Liver (tissue), 9 donors: Measurements from ENCODE around the gene ADNP2. TPM values are rescaled to one million over a fixed set of nuclear protein-coding genes. Genes with fewer than 3 reads are reported as not detected.

Experiments
- DNase-seq: peaks from one replicate; pipeline ENCODE4 v3.0.0-alpha.2; 2017; ENCODE audit warnings: low spot score
- H3K27ac ChIP-seq, 2 donors: one replicate each; pipeline ENCODE4 v1.7.0; 2013; ENCODE audit warnings: inconsistent platforms in 2 of 2, low read length in 2 of 2, control low read depth in 1 of 2, low read depth in 1 of 2, mild to moderate bottlenecking in 1 of 2
- H3K27me3 ChIP-seq, 4 donors: one replicate each; pipeline versions ENCODE4 v1.6.1 to v1.7.0; 2013; ENCODE audit warnings: low read length in 3 of 4, inconsistent platforms in 1 of 4, mild to moderate bottlenecking in 1 of 4, moderate library complexity in 1 of 4; ENCODE audit not compliant: control insufficient read depth in 4 of 4, insufficient read depth in 4 of 4
- H3K36me3 ChIP-seq, 4 donors: one replicate each; pipeline versions ENCODE4 v1.6.1 to v1.7.0; 2013; ENCODE audit warnings: low read length in 3 of 4, mild to moderate bottlenecking in 3 of 4, low read depth in 1 of 4, moderate library complexity in 1 of 4; ENCODE audit not compliant: control insufficient read depth in 4 of 4, insufficient read depth in 3 of 4
- H3K4me1 ChIP-seq, 4 donors: one replicate each; pipeline versions ENCODE4 v1.6.1 to v1.7.0; 2013; ENCODE audit warnings: low read length in 3 of 4, mild to moderate bottlenecking in 3 of 4, moderate library complexity in 1 of 4; ENCODE audit not compliant: control insufficient read depth in 4 of 4, insufficient read depth in 4 of 4
- H3K4me3 ChIP-seq, 3 donors: one replicate each; pipeline versions ENCODE4 v1.6.1 to v1.7.0; 2013; ENCODE audit warnings: low read length in 3 of 3, control low read depth in 1 of 3, low read depth in 1 of 3, mild to moderate bottlenecking in 1 of 3
- H3K9ac ChIP-seq, 2 donors: one replicate each; pipeline ENCODE4 v1.7.0; 2013; ENCODE audit warnings: low read length in 2 of 2, mild to moderate bottlenecking in 2 of 2, moderate library complexity in 2 of 2, control low read depth in 1 of 2, low read depth in 1 of 2
- H3K9me3 ChIP-seq, 4 donors: one replicate each; pipeline versions ENCODE4 v1.6.1 to v1.7.0; 2013; ENCODE audit warnings: low read length in 3 of 4; ENCODE audit not compliant: control insufficient read depth in 4 of 4
- ATF3 ChIP-seq: IDR thresholded peaks from 2 replicates; pipeline ENCODE4 v1.6.1; 2016; ENCODE audit warnings: antibody characterized with exemption
- CTCF ChIP-seq: fragments of 150-350 bp; IDR thresholded peaks from 2 replicates; pipeline ENCODE4 v1.5.1; 2017; ENCODE audit warnings: improper control_type of control experiment, low read depth, low read length; ENCODE audit not compliant: missing input control
- FOXA1 ChIP-seq: IDR thresholded peaks from 2 replicates; pipeline ENCODE4 v1.6.1; 2016; ENCODE audit warnings: antibody characterized with exemption
- GABPA ChIP-seq, 2 donors: IDR thresholded peaks in 1 of 2; conservative IDR thresholded peaks in 1 of 2; 2 replicates each; pipeline ENCODE4 v1.6.1; 2016; ENCODE audit warnings: antibody characterized with exemption in 2 of 2, mild to moderate bottlenecking in 1 of 2, moderate library complexity in 1 of 2
- HNF4G ChIP-seq: IDR thresholded peaks from 2 replicates; pipeline ENCODE4 v1.6.1; 2016; ENCODE audit warnings: antibody characterized with exemption
- JUND ChIP-seq, 2 donors: IDR thresholded peaks; 2 replicates each; pipeline ENCODE4 v1.6.1; 2016; ENCODE audit warnings: antibody characterized with exemption in 2 of 2
- MAX ChIP-seq: IDR thresholded peaks from 2 replicates; pipeline ENCODE4 v1.6.1; 2016; ENCODE audit warnings: antibody characterized with exemption
- RAD21 ChIP-seq, 2 donors: IDR thresholded peaks; 2 replicates each; pipeline ENCODE4 v1.6.1; 2016; ENCODE audit warnings: antibody characterized with exemption in 2 of 2, mild to moderate bottlenecking in 2 of 2
- RXRA ChIP-seq, 2 donors: IDR thresholded peaks; 2 replicates each; pipeline ENCODE4 v1.6.1; 2017 to 2018; ENCODE audit warnings: antibody characterized with exemption in 2 of 2, mild to moderate bottlenecking in 1 of 2
- SP1 ChIP-seq: IDR thresholded peaks from 2 replicates; pipeline ENCODE4 v1.6.1; 2018; ENCODE audit warnings: antibody characterized with exemption, mild to moderate bottlenecking
- TAF1 ChIP-seq: conservative IDR thresholded peaks from 2 replicates; pipeline ENCODE4 v1.6.1; 2016; ENCODE audit warnings: antibody characterized with exemption, mild to moderate bottlenecking
- WGBS: extraction: QIAGEN DNeasy Blood & Tissue Kit; methylation state at CpG from one replicate; pipeline ENCODE4 v1.1.7; 2013; 5-methylcytosine and 5-hydroxymethylcytosine counted together
- polyA plus RNA-seq, 2 donors: library from polyadenylated mRNA; stranded (reverse) in 1 of 2; unstranded in 1 of 2; fragments of 200-250 nt in 1 of 2; fragments of >200 nt in 1 of 2; fragmentation: Nextera tagmentation in 1 of 2; extraction: Ambion mirVana in 1 of 2; gene quantifications; one replicate each; pipeline versions ENCODE4 v1.2.1 to v1.2.3, GENCODE V29; 2013 to 2015
- total RNA-seq, 2 donors: library from RNA; depleted of rRNA; stranded (reverse); fragments of >200 nt; gene quantifications; one replicate each; pipeline ENCODE4 v1.2.3, GENCODE V29; 2014
- TF ChIP-seq, protein P1 (sequence below): IDR thresholded peaks from 2 replicates; pipeline ENCODE4 v1.6.1; 2016; ENCODE audit warnings: antibody characterized with exemption
- donor health status: healthy.
- donor health status: healthy.
- donor health status: healthy.
- donor health status: healthy.
- donor health status: healthy.

ADNP2 gene
- total and polyA plus RNA-seq, 4 donors = 2.7 to 9.9 (median 6.4) TPM

DNA sequence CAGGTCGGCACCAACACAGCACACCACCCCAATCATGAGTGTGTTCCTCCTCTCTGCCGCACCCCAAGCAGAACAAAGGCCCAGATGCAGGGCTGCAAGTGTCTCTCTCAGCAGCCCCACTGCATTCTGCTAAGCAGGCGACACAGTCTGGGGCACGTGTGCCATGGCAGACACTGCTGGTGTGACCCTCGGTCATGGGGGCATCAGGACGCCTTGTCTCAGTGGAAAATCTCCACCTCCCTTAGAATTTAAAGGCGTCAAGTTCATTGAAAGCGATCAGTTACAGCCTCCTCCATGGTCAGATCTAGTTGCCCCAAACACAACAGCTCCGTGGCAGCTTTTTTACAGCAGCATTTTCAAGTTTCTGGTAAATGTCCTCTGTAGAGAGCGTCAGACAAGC lies 57.2 kb downstream of the ADNP2 start:
- H3K4me1 ChIP-seq = peaks cover 0 to 2% (median 0%) of the 10 kb centered on the region in 4 donors
- WGBS = 96% methylated on average over 10 of the region's 10 CpGs

DNA sequence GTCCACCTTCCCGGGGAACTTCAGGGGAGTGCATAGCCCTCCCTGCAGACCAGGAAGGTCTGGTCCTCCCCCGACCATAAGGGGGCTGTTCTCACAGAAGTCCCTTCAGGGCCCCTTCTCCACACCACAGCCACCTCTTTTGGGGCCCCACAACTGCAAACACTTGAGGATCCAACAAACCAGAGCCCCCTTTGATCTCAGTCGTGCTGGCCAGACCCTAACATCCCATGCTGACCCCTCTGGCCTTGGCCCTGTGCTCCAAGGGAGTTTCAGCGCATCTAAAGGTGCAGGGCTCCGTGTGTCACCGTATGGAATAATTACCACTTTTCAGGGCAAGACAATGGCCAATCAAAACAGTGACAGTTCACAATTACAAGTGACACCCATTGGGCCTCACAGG lies 57.7 kb downstream of the ADNP2 start:
- Histone ChIP-seq H3K36me3 (no peaks in the 10 kb centered on the region), H3K9me3 (peaks cover 0 to 3% (median 0%) of the 10 kb centered on the region in 4 donors), H3K4me3 (no peak overlapping the region), H3K4me1 (peaks cover 0 to 2% (median 0%) of the 10 kb centered on the region in 4 donors), H3K9ac (no peak overlapping the region), H3K27me3 (no peaks in the 10 kb centered on the region), H3K27ac (no peak overlapping the region)
- DNase-seq = no peak
- 84% methylated on average over 6 of the region's 6 CpGs for WGBS
- no peak for TF ChIP-seq RXRA (IDR thresholded peaks at IDR 0.05)
- no peak for TF ChIP-seq ATF3
- TF ChIP-seq HNF4G = no peak
- no peak for TF ChIP-seq RAD21 (IDR thresholded peaks at IDR 0.05)
- TF ChIP-seq, protein P1, sequence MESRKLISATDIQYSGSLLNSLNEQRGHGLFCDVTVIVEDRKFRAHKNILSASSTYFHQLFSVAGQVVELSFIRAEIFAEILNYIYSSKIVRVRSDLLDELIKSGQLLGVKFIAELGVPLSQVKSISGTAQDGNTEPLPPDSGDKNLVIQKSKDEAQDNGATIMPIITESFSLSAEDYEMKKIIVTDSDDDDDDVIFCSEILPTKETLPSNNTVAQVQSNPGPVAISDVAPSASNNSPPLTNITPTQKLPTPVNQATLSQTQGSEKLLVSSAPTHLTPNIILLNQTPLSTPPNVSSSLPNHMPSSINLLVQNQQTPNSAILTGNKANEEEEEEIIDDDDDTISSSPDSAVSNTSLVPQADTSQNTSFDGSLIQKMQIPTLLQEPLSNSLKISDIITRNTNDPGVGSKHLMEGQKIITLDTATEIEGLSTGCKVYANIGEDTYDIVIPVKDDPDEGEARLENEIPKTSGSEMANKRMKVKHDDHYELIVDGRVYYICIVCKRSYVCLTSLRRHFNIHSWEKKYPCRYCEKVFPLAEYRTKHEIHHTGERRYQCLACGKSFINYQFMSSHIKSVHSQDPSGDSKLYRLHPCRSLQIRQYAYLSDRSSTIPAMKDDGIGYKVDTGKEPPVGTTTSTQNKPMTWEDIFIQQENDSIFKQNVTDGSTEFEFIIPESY = no peak
- TF ChIP-seq CTCF = no peak
- TF ChIP-seq JUND (IDR thresholded peaks at IDR 0.05) = no peak
- TF ChIP-seq FOXA1 = no peak
- TF ChIP-seq SP1 = no peak
- TF ChIP-seq TAF1 = no peak
- TF ChIP-seq GABPA (IDR thresholded peaks at IDR 0.05 in 1 of 2, conservative IDR thresholded peaks at IDR 0.05 in 1 of 2) = no peak

More for the DNA sequence above, 57.2 kb downstream of the ADNP2 start:
- peaks cover 0 to 3% (median 0%) of the 10 kb centered on the region in 4 donors for H3K9me3 ChIP-seq
- H3K36me3 ChIP-seq = no peaks in the 10 kb centered on the region
- no peak overlapping the region for H3K27ac ChIP-seq
- no peak overlapping the region for H3K4me3 ChIP-seq
- H3K9ac ChIP-seq = no peak overlapping the region
- no peak for TF ChIP-seq TAF1
- TF ChIP-seq, protein P1 = no peak
- H3K27me3 ChIP-seq = no peaks in the 10 kb centered on the region
- no peak for DNase-seq

- WGBS = 92% methylated on average over 9 of the region's 9 CpGs
These were observed 58.3 kb downstream of the ADNP2 start for GRCh38 chr18:80167331-80167730.

More at GRCh38 chr18:80167331-80167730, 58.3 kb downstream of the ADNP2 start:
- no peak overlapping the region for H3K27ac ChIP-seq
- H3K36me3 ChIP-seq = no peaks in the 10 kb centered on the region
- no peaks in the 10 kb centered on the region for H3K27me3 ChIP-seq
- no peak overlapping the region for H3K9ac ChIP-seq
- TF ChIP-seq RXRA (IDR thresholded peaks at IDR 0.05) (no peak), SP1 (no peak), CTCF (no peak), MAX (no peak)
- TF ChIP-seq, protein P1 = no peak
- H3K9me3 ChIP-seq = peaks cover 0 to 3% (median 0%) of the 10 kb centered on the region in 4 donors
- peaks cover 0 to 2% (median 0%) of the 10 kb centered on the region in 4 donors for H3K4me1 ChIP-seq
- H3K4me3 ChIP-seq = no peak overlapping the region
- DNase-seq = no peak
